Naive thymus-derived CD8-positive, alpha-beta T cell (primary cell): ENCODE results near the gene GALR2. TPM values are rescaled to one million over a fixed set of nuclear protein-coding genes. Genes with fewer than 3 reads are reported as not detected.

Experiments
- ATAC-seq, 2 donors: fragments of 150-1000 bp; cut with Tn5 transposase in 1 of 2; sonication (Bioruptor Pico), chemical (Tn5 transposase) in 1 of 2; 1 replicate in 1 of 2; 2 replicates in 1 of 2; pipeline ENCODE4 v1.10.0; 2021; ENCODE audit warnings: mild to moderate bottlenecking in 2 of 2, moderate library complexity in 2 of 2
- POLR2A ChIA-PET: fragments of 350-600 bp; sonication (Branson Sonifier 250); formaldehyde crosslinking; loops from one replicate; lab custom pipeline; 2021; ENCODE audit warnings: antibody characterized with exemption; lab: Charles Lee
- DNase-seq, 10 donors: peaks; one replicate each; pipeline versions ENCODE4 v3.0.0 to v3.0.0-alpha.2; 2020 to 2022
- H3K27ac Mint-ChIP-seq, 10 donors: one replicate each; pipeline ENCODE4 v1.8.0; 2020 to 2022; ENCODE audit warnings: mild to moderate bottlenecking in 10 of 10, mixed read lengths in 10 of 10, moderate library complexity in 4 of 10, inconsistent platforms in 1 of 10
- H3K27me3 Mint-ChIP-seq, 5 donors: one replicate each; pipeline ENCODE4 v1.8.0; 2021 to 2022; ENCODE audit warnings: mixed read lengths in 5 of 5
- H3K36me3 Mint-ChIP-seq, 3 donors: one replicate each; pipeline ENCODE4 v1.8.0; 2020 to 2022; ENCODE audit warnings: mixed read lengths in 3 of 3, mild to moderate bottlenecking in 2 of 3, inconsistent platforms in 1 of 3
- H3K4me1 Mint-ChIP-seq, 4 donors: one replicate each; pipeline ENCODE4 v1.8.0; 2021 to 2022; ENCODE audit warnings: mixed read lengths in 4 of 4
- H3K4me3 Mint-ChIP-seq, 10 donors: one replicate each; pipeline ENCODE4 v1.8.0; 2020 to 2022; ENCODE audit warnings: mild to moderate bottlenecking in 10 of 10, mixed read lengths in 10 of 10, moderate library complexity in 6 of 10, inconsistent platforms in 1 of 10
- H3K9me3 Mint-ChIP-seq, 9 donors: one replicate each; pipeline ENCODE4 v1.8.0; 2020 to 2022; ENCODE audit warnings: mixed read lengths in 9 of 9, mild to moderate bottlenecking in 3 of 9, inconsistent platforms in 1 of 9, moderate library complexity in 1 of 9
- polyA plus RNA-seq, 3 donors: library from polyadenylated mRNA; unstranded; fragments of 300-500 nt; fragmentation: Illumina TruSeq; gene quantifications; one replicate each; pipeline ENCODE4 v1.2.3, GENCODE V29; 2021
- total RNA-seq, 8 experiments: library from RNA in 2 of 8; stranded (reverse) in 2 of 8; gene quantifications; one replicate each; pipeline ENCODE4 v1.2.3 and lab custom pipeline; 2021 to 2026

GALR2 gene
- total and polyA plus RNA-seq, 5 experiments from 2014 or later = 0.70 TPM; not detected in 4

GRCh38 chr17:76090517-76091129 lies 16.0 kb downstream of the GALR2 start:
- DNase-seq (no peak), ATAC-seq (no peak)
- POLR2A ChIA-PET = interaction anchor here (2.0 kb wide), 1 partner anchor 11 kb away, joined by 8 read pairs; the partner anchor contains the start of gene ZACN
- H3K27me3 Mint-ChIP-seq = no peaks in the 10 kb centered on the region
- peaks cover 2 to 8% (median 3%) of the 10 kb centered on the region in 4 donors for H3K4me1 Mint-ChIP-seq
- no peaks in the 10 kb centered on the region for H3K9me3 Mint-ChIP-seq
- peak overlapping the region in 1 of 10 donors; percentile 53 for H3K27ac Mint-ChIP-seq
- peaks cover 0 to 77% (median 10%) of the 10 kb centered on the region in 3 donors for H3K36me3 Mint-ChIP-seq
- no peak overlapping the region for H3K4me3 Mint-ChIP-seq

- Mint-ChIP-seq H3K4me3 (peak overlapping the region; percentile 13 to 77 (median 56)), H3K9me3 (no peaks in the 10 kb centered on the region), H3K4me1 (peaks cover 2 to 12% (median 5%) of the 10 kb centered on the region in 4 donors), H3K27me3 (no peaks in the 10 kb centered on the region), H3K27ac (peak overlapping the region; percentile 59 to 92 (median 88)), H3K36me3 (peaks cover 0 to 77% (median 11%) of the 10 kb centered on the region in 3 donors)
- POLR2A ChIA-PET = interaction anchor here (0.6 to 2.0 kb wide), 4 partner anchors 12 to 199 kb away, joined by 3 to 8 read pairs (median 4); partner anchors contain the start of gene ZACN
- DNase-seq = peak in 2 of 10 donors; percentile 40 to 43
- peak; percentile 69 to 71 for ATAC-seq
Measured at GRCh38 chr17:76091526-76092286, 17.1 kb downstream of the GALR2 start.

GRCh38 chr17:76092526-76093413 lies 18.2 kb downstream of the GALR2 start:
- Mint-ChIP-seq H3K9me3 (no peaks in the 10 kb centered on the region), H3K4me1 (peaks cover 2 to 16% (median 5%) of the 10 kb centered on the region in 4 donors), H3K36me3 (peaks cover 0 to 80% (median 13%) of the 10 kb centered on the region in 3 donors), H3K4me3 (no peak overlapping the region), H3K27ac (peak overlapping the region in 6 of 10 donors; percentile 3 to 38 (median 26)), H3K27me3 (no peaks in the 10 kb centered on the region)
- no peak for DNase-seq
- POLR2A ChIA-PET = interaction anchor here (0.6 to 2.0 kb wide), 7 partner anchors 11 to 198 kb away, joined by 4 to 8 read pairs (median 4); partner anchors contain the start of genes EXOC7 and ZACN
- peak; percentile 49 to 76 for ATAC-seq

GRCh38 chr17:76094046-76094445 lies 19.5 kb downstream of the GALR2 start:
- no peak for ATAC-seq
- H3K27me3 Mint-ChIP-seq = no peaks in the 10 kb centered on the region
- H3K27ac Mint-ChIP-seq = peak overlapping the region in 1 of 10 donors; percentile 49
- no peak overlapping the region for H3K4me3 Mint-ChIP-seq
- H3K9me3 Mint-ChIP-seq = no peaks in the 10 kb centered on the region
- DNase-seq = no peak
- peaks cover 0 to 84% (median 12%) of the 10 kb centered on the region in 3 donors for H3K36me3 Mint-ChIP-seq
- peaks cover 2 to 18% (median 5%) of the 10 kb centered on the region in 4 donors for H3K4me1 Mint-ChIP-seq
- POLR2A ChIA-PET = no interaction called here

- Mint-ChIP-seq H3K9me3 (no peaks in the 10 kb centered on the region), H3K27me3 (no peaks in the 10 kb centered on the region), H3K4me1 (peaks cover 2 to 22% (median 10%) of the 10 kb centered on the region in 4 donors), H3K4me3 (no peak overlapping the region), H3K27ac (peak overlapping the region in 1 of 10 donors; percentile 59), H3K36me3 (peaks cover 4 to 86% (median 14%) of the 10 kb centered on the region in 3 donors)
- DNase-seq (no peak), ATAC-seq (no peak)
- POLR2A ChIA-PET = interaction anchor here (0.6 to 1.2 kb wide), 6 partner anchors 8 to 29 kb away, joined by 3 to 6 read pairs (median 4); partner anchors contain the start of gene EXOC7
Measured at GRCh38 chr17:76095943-76096342, 21.4 kb downstream of the GALR2 start.

- H3K36me3 Mint-ChIP-seq = peaks cover 4 to 81% (median 19%) of the 10 kb centered on the region in 3 donors
- DNase-seq (no peak), ATAC-seq (no peak)
- no peaks in the 10 kb centered on the region for H3K9me3 Mint-ChIP-seq
- H3K27ac Mint-ChIP-seq = peak overlapping the region in 1 of 10 donors; percentile 25
- H3K4me1 Mint-ChIP-seq = peaks cover 4 to 33% (median 24%) of the 10 kb centered on the region in 4 donors
- POLR2A ChIA-PET = no interaction called here
- no peak overlapping the region for H3K4me3 Mint-ChIP-seq
- no peaks in the 10 kb centered on the region for H3K27me3 Mint-ChIP-seq
Measured at GRCh38 chr17:76097716-76098295, 23.2 kb downstream of the GALR2 start.

- peaks cover 6 to 40% (median 36%) of the 10 kb centered on the region in 4 donors for H3K4me1 Mint-ChIP-seq
- H3K27me3 Mint-ChIP-seq = no peaks in the 10 kb centered on the region
- peak overlapping the region; percentile 95 to 99 (median 98) for H3K27ac Mint-ChIP-seq
- H3K4me3 Mint-ChIP-seq = peak overlapping the region; percentile 94 to 99 (median 97)
- POLR2A ChIA-PET = interaction anchor here (0.6 to 2.6 kb wide), 14 partner anchors 10 to 1199 kb away, joined by 3 to 20 read pairs (median 6); partner anchors contain the start of genes PRPSAP1, SRP68 and ZACN
- H3K9me3 Mint-ChIP-seq = no peaks in the 10 kb centered on the region
- no peak for DNase-seq
- peaks cover 4 to 37% (median 9%) of the 10 kb centered on the region in 3 donors for H3K36me3 Mint-ChIP-seq
- ATAC-seq = peak in 1 of 2 donors; percentile 2
Measured at GRCh38 chr17:76102944-76103273, 28.3 kb downstream of the GALR2 start.

GRCh38 chr17:76103274-76104139 lies 28.9 kb downstream of the GALR2 start, which contains the start of gene EXOC7:
EXOC7 (minus strand) TSS chr17:76103787; CDS start chr17:76103692, 95 bp downstream.
- H3K9me3 Mint-ChIP-seq = no peaks in the 10 kb centered on the region

GRCh38 chr17:76104140-76104895 lies 29.7 kb downstream of the GALR2 start:
- Mint-ChIP-seq H3K4me3 (peak overlapping the region; percentile 94 to 99 (median 97)), H3K36me3 (peaks cover 4 to 23% (median 9%) of the 10 kb centered on the region in 3 donors), H3K9me3 (no peaks in the 10 kb centered on the region), H3K27me3 (no peaks in the 10 kb centered on the region), H3K27ac (peak overlapping the region; percentile 95 to 99 (median 98)), H3K4me1 (peaks cover 6 to 39% (median 36%) of the 10 kb centered on the region in 4 donors)
- POLR2A ChIA-PET = interaction anchor here (0.8 to 2.6 kb wide), 23 partner anchors 8 to 254 kb away, joined by 3 to 20 read pairs (median 4); partner anchors contain the start of genes MRPL38, PRPSAP1, SRP68 and ZACN
- ATAC-seq (no peak), DNase-seq (no peak)

More at GRCh38 chr17:76103274-76104139, 28.9 kb downstream of the GALR2 start, which contains the start of gene EXOC7:
- peaks cover 4 to 31% (median 9%) of the 10 kb centered on the region in 3 donors for H3K36me3 Mint-ChIP-seq
- peak within 1 kb of the TSS; percentile 94 to 99 (median 97) for H3K4me3 Mint-ChIP-seq
- peaks cover 6 to 39% (median 36%) of the 10 kb centered on the region in 4 donors for H3K4me1 Mint-ChIP-seq
- ATAC-seq = peak; percentile 90 to 92
- H3K27me3 Mint-ChIP-seq = no peaks in the 10 kb centered on the region
- peak within 1 kb of the TSS; percentile 95 to 99 (median 98) for H3K27ac Mint-ChIP-seq
- POLR2A ChIA-PET = interaction anchor here (0.8 to 2.6 kb wide), 25 partner anchors 8 to 255 kb away, joined by 3 to 20 read pairs (median 4); partner anchors contain the start of genes MRPL38, PRPSAP1, SRP68 and ZACN
- DNase-seq = peak; percentile 87 to 95 (median 92)

GRCh38 chr17:76104896-76105231 lies 30.3 kb downstream of the GALR2 start:
- Mint-ChIP-seq H3K36me3 (peaks cover 3 to 17% (median 9%) of the 10 kb centered on the region in 3 donors), H3K27me3 (no peaks in the 10 kb centered on the region)

More at GRCh38 chr17:76104896-76105231, 30.3 kb downstream of the GALR2 start:
- Mint-ChIP-seq H3K9me3 (no peaks in the 10 kb centered on the region), H3K4me1 (peaks cover 6 to 38% (median 34%) of the 10 kb centered on the region in 4 donors), H3K27ac (peak overlapping the region in 9 of 10 donors; percentile 78 to 99 (median 96)), H3K4me3 (peak overlapping the region; percentile 47 to 99 (median 80))
- POLR2A ChIA-PET = interaction anchor here (0.7 to 2.6 kb wide), 13 partner anchors 15 to 254 kb away, joined by 3 to 20 read pairs (median 4); partner anchors contain the start of genes SRP68 and ZACN
- no peak for DNase-seq
- no peak for ATAC-seq
